SJCRH30 (cell line): ENCODE results near the gene RPTOR. TPM values are rescaled to one million over a fixed set of nuclear protein-coding genes. Genes with fewer than 3 reads are reported as not detected.

Experiments used
- DNase-seq, 2 experiments: peaks; one replicate each; pipeline ENCODE4 v3.0.0-alpha.2; 2015 to 2020
- H3K27ac ChIP-seq: fragments of 250-450 bp; sonication (Bioruptor Pico); 2 replicates; pipeline ENCODE4 v1.5.1; 2020; ENCODE audit warnings: mild to moderate bottlenecking, moderate library complexity
- H3K27me3 ChIP-seq: fragments of 250-450 bp; sonication (Bioruptor Pico); 2 replicates; pipeline ENCODE4 v1.5.1; 2020; ENCODE audit warnings: mild to moderate bottlenecking, moderate library complexity
- H3K36me3 ChIP-seq: fragments of 250-450 bp; sonication (Bioruptor Pico); 2 replicates; pipeline ENCODE4 v1.5.1; 2020; ENCODE audit warnings: mild to moderate bottlenecking, moderate library complexity
- H3K4me1 ChIP-seq: fragments of 250-450 bp; sonication (Bioruptor Pico); 2 replicates; pipeline ENCODE4 v1.5.1; 2020; ENCODE audit warnings: mild to moderate bottlenecking, moderate library complexity
- H3K4me3 ChIP-seq: fragments of 250-450 bp; sonication (Bioruptor Pico); 2 replicates; pipeline ENCODE4 v1.5.1; 2020; ENCODE audit warnings: mild to moderate bottlenecking, moderate library complexity
- H3K9me3 ChIP-seq: fragments of 250-450 bp; sonication (Bioruptor Pico); replicated peaks from 2 replicates; pipeline ENCODE4 v1.5.1; 2020; ENCODE audit warnings: mild to moderate bottlenecking, moderate library complexity
- total RNA-seq: library from RNA; depleted of rRNA; stranded (reverse); fragments of >200 nt; shearing (Covaris generic); gene quantifications from 2 replicates; pipeline ENCODE4 v1.2.3, GENCODE V29; 2014

The RPTOR gene
- total RNA-seq, 1 experiment from 2014 or later = 43.6 TPM

DNA sequence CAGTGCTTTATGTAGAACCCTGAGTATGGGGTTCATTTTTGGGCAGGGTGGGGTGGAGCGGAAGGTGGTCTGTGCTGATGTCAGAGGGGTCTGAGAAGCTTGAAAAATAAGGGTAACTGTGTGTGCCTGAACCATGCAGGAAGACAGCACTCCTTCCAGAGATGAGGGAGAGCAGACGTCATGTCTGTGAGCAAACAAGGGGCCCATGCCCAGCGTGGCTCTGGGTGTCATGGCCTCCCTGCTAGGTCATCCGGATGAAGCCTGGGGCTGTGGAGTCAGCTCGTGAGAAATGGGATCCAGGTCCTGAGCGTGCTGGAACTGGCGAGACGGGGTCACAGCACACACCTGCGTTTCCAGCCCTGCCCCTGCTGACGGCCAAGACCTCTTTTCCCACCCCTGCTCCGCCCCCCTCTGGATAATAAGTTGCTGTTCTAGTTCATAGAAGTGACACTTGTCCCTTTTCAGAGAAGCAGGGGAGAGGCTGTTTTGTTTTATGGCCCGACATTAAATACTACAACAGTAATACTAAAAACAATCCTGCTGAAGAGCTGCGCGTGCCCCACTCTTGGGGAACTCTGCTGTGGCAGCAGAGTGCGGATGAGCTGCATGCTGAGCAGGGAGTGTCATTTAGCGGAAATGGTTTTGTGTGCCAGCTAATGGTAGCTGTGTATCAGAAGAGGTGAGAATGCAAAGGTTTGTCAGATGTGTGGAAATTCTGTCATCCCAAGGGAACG is 92.6 kb downstream of the RPTOR start:
- DNase-seq = no peak
- H3K27me3 ChIP-seq = no peaks in the 10 kb centered on the region
- no peak overlapping the region for H3K27ac ChIP-seq

DNA sequence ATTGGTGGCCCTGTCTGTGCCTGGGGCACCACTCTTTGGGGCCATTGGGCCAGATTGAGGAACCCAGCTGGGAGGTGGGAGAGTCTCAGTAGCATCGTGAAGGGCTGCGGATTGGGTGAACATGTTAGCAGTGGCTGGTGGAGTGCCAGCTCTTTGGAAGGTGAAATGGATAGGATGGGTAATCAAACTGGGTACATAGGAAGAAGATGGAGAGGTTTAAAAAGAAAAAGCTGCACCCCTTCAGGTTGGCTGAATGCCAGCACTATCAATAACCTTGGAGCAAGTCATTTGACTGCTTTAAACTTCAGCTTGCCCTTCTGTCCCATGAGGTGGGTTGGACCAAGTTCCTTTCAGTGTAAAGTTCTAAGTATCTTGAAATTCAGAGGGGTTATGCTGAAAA is 95.0 kb downstream of the RPTOR start:
- Histone ChIP-seq H3K4me1 (no peaks in the 10 kb centered on the region), H3K9me3 (peaks cover 4% of the 10 kb centered on the region; the same call in 1 of the 2 replicates)

More for the DNA sequence above, 92.6 kb downstream of the RPTOR start:
- Histone ChIP-seq H3K9me3 (no peaks in the 10 kb centered on the region), H3K4me3 (no peak overlapping the region), H3K4me1 (no peaks in the 10 kb centered on the region), H3K36me3 (peaks cover 7% of the 10 kb centered on the region)

DNA sequence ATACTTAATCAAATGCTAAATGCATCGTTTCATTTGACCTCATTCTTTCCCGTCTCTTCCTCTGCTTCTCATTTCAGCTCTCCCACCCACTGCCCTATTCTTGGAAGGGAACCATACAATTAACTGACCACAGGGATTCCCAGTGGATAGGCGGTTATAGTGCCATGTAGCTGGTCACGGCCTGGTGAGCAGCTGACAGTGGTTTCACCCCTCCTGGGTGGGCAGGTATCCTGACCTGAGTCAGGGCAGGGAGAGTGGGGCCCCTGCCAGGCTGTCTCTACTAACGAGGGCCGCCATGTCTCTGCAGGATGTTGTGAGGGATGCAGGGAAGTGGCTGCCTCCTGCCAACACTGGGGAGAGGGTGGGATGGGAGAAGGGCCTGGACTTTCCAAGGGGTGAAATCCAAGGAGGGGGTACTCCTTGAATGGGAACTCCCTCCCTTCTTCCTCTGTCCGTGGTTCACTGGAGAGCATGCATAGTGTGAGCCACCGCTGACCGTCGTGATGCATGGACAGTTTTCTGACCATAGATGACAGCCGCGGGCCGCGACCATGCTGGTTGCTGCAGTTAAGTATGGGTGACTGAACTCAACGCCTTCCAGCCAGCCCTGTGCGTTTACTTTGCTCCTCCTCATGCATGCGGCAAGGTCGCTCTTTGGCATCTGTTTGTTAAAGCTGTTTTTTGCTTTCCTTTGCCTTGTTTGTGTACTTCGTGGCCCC is 95.9 kb downstream of the RPTOR start:
- Histone ChIP-seq H3K4me3 (no peak overlapping the region), H3K27me3 (no peaks in the 10 kb centered on the region), H3K4me1 (no peaks in the 10 kb centered on the region), H3K27ac (no peak overlapping the region), H3K9me3 (peaks cover 4% of the 10 kb centered on the region; the same call in 1 of the 2 replicates), H3K36me3 (peaks cover 10% of the 10 kb centered on the region)
- peak in 1 of 2 experiments; percentile 36 for DNase-seq

More for the DNA sequence above, 95.0 kb downstream of the RPTOR start:
- Histone ChIP-seq H3K4me3 (no peak overlapping the region), H3K27ac (no peak overlapping the region), H3K36me3 (peaks cover 7% of the 10 kb centered on the region), H3K27me3 (no peaks in the 10 kb centered on the region)
- no peak for DNase-seq

DNA sequence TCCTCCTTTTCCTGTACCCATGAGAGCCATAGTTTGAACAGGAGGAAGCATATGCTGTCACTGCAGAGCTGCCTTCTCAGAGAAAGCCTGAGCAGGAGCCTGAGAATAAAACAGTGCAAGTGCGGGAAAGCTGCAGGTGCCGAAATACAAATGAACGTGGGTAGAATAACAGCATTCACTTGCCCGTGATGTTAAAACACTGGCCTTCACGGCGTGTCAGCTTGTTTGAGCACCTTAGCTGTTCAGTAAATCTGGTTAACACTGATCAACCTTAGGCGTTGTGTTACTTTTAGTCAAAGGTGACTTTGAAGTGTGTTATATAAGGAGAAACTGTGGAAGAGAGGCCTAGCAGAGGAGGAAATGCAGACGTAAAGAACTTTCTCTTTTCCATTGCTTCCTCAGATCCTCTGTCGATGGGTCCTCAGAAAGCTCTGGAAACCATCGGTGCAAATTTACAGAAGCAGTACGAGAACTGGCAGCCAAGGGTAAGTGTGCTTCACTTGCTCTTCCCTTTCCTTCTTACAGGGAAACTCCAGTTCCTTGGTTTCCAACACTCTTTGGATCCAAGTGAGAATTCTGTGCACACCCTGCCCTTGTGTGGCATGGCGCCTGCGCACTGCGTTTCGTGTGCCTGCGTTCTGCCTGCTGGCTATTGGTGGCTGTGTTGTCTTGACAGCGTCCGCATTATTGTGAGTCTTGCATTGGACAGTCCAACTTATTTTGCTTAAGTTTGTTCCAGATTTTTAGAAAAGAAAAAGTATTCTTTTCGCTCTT is 98.9 kb downstream of the RPTOR start:
- H3K9me3 ChIP-seq = peaks cover 4% of the 10 kb centered on the region; the same call in 1 of the 2 replicates
- no peaks in the 10 kb centered on the region for H3K4me1 ChIP-seq
- H3K27ac ChIP-seq = no peak overlapping the region
- no peak overlapping the region for H3K4me3 ChIP-seq
- no peak for DNase-seq
- no peaks in the 10 kb centered on the region for H3K27me3 ChIP-seq
- peaks cover 10% of the 10 kb centered on the region for H3K36me3 ChIP-seq

DNA sequence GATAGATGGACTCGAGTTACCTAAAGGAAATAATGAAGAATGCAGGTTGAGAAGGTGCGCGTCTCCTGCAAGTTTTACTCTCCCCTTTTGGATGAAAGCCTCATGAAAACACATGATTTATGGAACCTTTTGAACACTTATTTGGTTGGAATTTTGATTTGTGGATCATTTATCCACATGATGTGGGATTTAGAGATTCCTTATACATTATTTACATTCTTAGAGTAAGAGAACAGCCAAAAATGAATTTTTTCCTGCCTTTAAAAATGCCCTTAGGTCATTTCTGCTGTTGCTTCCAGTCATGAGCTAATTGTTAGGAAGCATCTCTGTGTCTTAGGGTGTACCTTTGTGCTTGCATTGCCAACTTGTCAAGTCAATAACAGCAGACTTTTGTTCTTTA is 99.9 kb downstream of the RPTOR start:
- H3K36me3 ChIP-seq = peaks cover 10% of the 10 kb centered on the region
- DNase-seq = no peak
- H3K9me3 ChIP-seq = peaks cover 4% of the 10 kb centered on the region; the same call in 1 of the 2 replicates
- H3K27me3 ChIP-seq = no peaks in the 10 kb centered on the region
- H3K4me1 ChIP-seq = peaks cover 4% of the 10 kb centered on the region
- H3K27ac ChIP-seq = no peak overlapping the region
- no peak overlapping the region for H3K4me3 ChIP-seq

DNA sequence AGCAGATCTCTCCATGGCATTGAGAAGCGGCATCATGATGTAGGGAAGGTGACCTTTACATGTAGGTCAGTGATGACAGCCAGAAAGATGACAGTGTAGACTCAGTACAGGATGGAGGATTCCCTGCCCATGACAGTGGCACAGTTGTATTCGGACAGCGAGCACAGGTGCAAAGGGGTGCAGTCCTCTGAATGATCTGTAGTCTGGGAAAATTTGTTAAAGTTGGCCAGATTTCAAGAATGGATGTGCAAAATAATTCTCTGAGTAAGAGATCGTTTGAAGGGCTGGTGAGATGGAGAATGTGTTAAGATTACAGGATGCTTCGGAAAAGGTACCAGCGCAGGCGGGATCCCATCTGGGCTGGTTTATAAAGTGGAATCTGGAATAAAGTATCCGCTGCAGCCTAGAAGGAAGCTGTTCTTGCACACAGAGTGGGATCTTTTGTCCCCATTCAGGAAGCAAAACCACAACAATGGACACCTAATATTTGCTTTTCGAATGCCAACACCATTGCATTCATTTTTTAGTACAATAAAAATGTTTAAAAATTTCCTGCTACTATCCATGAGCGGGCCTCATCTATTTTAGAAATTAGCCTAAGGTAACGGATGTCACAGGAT is 101.2 kb downstream of the RPTOR start:
- H3K27me3 ChIP-seq = no peaks in the 10 kb centered on the region
- H3K27ac ChIP-seq = no peak overlapping the region
- no peak overlapping the region for H3K4me3 ChIP-seq
- H3K36me3 ChIP-seq = peaks cover 10% of the 10 kb centered on the region
- DNase-seq = no peak
- H3K4me1 ChIP-seq = peaks cover 17% of the 10 kb centered on the region
- peaks cover 4% of the 10 kb centered on the region; the same call in 1 of the 2 replicates for H3K9me3 ChIP-seq

DNA sequence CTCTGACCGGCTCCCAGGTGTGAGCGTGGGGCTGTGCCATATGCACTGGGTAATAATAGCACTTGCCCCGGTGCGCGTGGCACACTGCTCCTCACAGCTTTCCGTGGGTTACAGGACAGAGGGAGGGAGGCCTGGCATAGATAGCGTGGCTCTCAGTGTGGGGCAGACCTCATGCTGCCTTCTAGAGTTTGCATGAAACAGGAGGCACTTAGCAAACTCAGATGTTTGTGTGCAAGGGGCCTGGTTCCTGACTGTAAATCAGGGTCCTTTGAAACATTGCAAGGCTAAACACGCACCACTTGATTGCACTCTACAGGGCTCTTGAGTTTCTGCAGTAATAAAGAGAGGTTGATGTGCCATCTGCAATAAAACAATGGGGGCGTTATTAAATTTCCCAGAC is 101.7 kb downstream of the RPTOR start:
- DNase-seq = no peak
- Histone ChIP-seq H3K9me3 (peaks cover 4% of the 10 kb centered on the region; the same call in 1 of the 2 replicates), H3K27me3 (no peaks in the 10 kb centered on the region), H3K4me3 (no peak overlapping the region), H3K4me1 (peaks cover 21% of the 10 kb centered on the region), H3K36me3 (peaks cover 5% of the 10 kb centered on the region), H3K27ac (no peak overlapping the region)

DNA sequence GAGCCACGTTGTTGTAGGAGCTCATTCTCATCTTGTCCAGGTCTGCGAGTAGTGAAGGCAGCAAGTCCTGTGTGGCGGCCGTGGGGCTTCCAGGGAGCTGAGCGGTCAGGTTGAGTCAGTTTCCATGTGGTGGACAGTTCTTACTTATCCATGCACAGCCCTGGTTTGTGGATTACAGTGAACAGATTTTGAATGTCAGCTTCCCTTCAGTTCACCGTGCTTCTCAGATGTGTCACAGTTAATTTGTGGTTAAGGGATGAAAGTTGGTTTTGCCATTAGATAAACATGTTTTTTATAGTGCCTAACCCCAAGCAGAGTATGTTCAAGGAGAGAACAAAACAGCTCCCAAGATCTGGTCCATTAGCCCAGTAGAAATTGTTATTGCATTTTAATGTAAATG is 103.1 kb downstream of the RPTOR start:
- Histone ChIP-seq H3K4me3 (no peak overlapping the region), H3K9me3 (no peaks in the 10 kb centered on the region; the same call in 1 of the 2 replicates), H3K27ac (no peak overlapping the region), H3K36me3 (peaks cover 3% of the 10 kb centered on the region), H3K27me3 (no peaks in the 10 kb centered on the region), H3K4me1 (peaks cover 21% of the 10 kb centered on the region)
- DNase-seq = peak in 1 of 2 experiments; percentile 30

DNA sequence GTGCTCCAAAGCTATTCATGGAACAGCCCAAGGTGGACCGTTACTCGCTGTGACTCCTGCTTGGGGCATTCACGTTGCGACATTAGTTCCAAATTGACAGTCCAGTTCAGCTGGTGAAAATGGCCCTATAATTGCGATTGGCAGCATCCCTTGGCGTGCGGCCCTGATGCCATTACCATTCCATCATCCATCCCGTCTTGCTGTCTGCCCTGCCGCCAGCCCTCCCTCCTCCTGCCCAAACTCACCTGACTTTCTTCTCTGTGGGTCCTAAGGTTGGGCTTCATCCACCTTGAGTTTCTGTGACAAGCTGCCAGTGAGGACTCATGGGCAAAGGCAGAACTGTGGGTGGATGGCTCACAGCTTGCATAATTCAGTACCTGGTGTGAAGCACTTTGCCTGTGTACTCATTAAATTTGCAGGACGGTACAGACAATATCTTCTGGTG is 104.6 kb downstream of the RPTOR start:
- H3K27ac ChIP-seq = no peak overlapping the region
- no peak overlapping the region for H3K4me3 ChIP-seq
- no peaks in the 10 kb centered on the region for H3K9me3 ChIP-seq
- H3K4me1 ChIP-seq = peaks cover 21% of the 10 kb centered on the region
- no peak for DNase-seq
- no peaks in the 10 kb centered on the region for H3K27me3 ChIP-seq
- peaks cover 3% of the 10 kb centered on the region for H3K36me3 ChIP-seq

DNA sequence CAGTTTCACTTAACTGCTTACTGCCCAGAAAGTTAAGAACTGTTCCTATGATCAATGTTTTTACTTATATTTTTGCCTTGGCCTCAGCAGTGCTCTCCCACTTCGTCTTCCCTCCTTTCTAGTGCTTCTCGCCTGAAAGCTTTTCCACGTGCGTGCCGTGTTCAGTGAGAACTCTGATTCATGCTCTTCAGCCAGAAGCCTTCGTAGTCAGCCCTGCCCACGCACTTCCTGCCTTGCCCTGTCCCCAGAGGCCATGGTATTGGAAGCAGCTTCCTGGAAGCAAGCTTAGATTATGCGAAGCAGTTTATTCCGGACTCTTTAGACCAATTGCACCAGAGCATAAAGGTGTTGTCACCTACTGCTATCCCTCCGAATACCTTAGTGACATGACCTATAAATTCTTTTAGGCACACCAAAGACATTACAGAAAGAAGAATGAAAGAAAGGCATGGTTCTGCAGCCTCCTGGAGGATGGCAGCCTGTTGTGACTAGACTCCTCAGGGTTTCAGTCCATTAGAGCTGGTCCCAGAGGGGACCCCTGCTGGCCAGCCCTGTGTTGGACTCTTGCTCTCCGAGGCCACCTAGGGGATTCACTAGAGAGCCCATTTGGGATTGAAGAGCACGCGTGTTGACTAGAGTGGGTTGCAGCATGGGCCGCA is 105.2 kb downstream of the RPTOR start:
- Histone ChIP-seq H3K4me1 (peaks cover 21% of the 10 kb centered on the region), H3K9me3 (no peaks in the 10 kb centered on the region), H3K27me3 (no peaks in the 10 kb centered on the region), H3K4me3 (no peak overlapping the region), H3K36me3 (peaks cover 3% of the 10 kb centered on the region), H3K27ac (no peak overlapping the region)
- peak; percentile 65 to 76 for DNase-seq

DNA sequence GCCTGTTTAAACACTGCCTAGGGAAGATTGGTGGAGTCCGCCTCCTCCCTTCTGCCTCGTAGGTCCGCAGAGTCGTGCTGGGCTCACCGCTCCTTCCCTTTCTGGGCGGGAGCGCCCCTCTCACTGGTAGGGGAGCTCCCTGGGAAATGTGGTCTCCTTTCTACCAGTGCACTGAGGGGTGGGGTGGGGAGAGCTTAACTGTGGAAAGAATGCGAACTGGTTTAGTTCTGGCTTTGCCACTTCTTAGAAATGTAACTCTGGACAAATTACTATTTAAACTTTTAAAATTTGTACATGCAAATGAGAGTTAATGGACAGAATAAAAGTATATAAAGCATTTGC is 105.7 kb downstream of the RPTOR start:
- H3K36me3 ChIP-seq = peaks cover 2% of the 10 kb centered on the region
- no peaks in the 10 kb centered on the region for H3K27me3 ChIP-seq
- no peak overlapping the region for H3K4me3 ChIP-seq
- no peak for DNase-seq
- no peaks in the 10 kb centered on the region for H3K9me3 ChIP-seq
- no peak overlapping the region for H3K27ac ChIP-seq
- peaks cover 21% of the 10 kb centered on the region for H3K4me1 ChIP-seq

DNA sequence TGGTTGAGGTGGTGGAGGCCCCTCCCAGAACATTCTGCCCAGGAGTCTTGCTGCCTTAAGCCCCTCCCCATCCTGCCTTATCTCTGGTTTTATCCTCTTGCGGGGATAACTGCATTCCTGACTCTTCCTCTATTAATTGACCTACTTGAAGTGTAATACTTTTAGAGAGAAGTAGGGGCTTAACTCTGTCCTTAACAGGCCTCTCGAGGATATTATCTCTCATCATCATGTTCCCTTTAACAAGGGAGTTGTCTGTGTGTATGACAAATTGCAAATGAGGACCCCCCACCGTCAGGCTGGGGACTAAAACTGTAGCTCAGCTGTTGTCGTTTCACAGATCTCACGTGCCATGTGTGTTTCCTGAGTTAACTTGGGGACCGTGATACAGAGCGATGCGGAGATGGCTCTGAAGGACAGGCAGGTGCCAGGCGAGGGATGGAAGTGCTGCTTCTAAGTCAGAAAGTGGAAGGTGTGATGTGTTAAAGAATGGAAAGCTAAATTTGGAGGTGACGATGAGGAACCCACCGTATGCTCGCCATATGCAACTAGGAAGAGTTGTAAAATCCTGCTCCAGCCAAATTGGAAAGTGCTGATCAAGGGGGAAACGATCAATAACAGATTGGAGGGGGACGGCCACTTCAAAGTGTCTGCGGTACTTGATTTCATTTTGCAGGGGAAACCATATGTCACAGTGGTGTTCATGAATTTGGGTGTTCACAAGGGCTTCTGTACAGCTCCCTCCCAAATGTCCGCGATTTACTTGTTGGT is 106.3 kb downstream of the RPTOR start:
- H3K4me3 ChIP-seq = no peak overlapping the region
- peaks cover 21% of the 10 kb centered on the region for H3K4me1 ChIP-seq
- no peaks in the 10 kb centered on the region; the same call in 1 of the 2 replicates for H3K36me3 ChIP-seq
- peak; percentile 88 to 89 for DNase-seq
- no peaks in the 10 kb centered on the region for H3K27me3 ChIP-seq
- no peak overlapping the region for H3K27ac ChIP-seq
- no peaks in the 10 kb centered on the region for H3K9me3 ChIP-seq

DNA sequence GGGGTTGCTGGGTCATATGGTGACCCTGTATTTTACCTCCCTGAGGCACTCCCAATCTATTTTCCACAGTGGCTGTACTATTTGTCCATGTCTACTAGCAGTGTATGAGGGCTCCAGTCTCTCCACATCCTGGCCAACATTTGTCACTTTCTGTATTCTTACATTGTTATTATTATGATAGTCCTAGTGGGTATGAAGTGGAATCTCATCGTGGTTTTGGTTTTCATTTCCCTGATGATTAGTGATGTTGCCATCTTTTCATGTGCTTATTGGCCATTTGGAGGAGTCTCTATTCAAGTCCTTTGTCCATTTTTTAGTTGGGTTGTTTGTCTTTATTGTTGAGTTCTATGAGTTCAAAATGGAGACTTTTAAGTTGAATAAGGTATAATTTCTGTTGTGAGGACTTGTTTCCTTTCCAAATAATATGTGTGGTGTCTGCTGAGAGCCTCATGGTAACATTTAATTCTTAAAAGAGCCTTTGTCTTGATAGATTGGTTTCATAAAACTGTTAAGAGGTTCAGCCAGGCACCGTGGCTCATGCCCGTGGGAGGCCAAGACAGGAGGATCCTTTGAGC is 108.2 kb downstream of the RPTOR start:
- Histone ChIP-seq H3K27ac (no peak overlapping the region), H3K4me1 (peaks cover 21% of the 10 kb centered on the region), H3K9me3 (peaks cover 8% of the 10 kb centered on the region), H3K4me3 (no peak overlapping the region), H3K36me3 (no peaks in the 10 kb centered on the region; the same call in 1 of the 2 replicates), H3K27me3 (no peaks in the 10 kb centered on the region)
- peak in 1 of 2 experiments; percentile 33 for DNase-seq
